Glomerular visceral epithelial cell (primary cell): ENCODE measurements around the gene BRICD5.

Experiments
- DNase-seq: peaks from one replicate; pipeline ENCODE4 v3.0.0-alpha.2; 2016; ENCODE audit errors: extremely low spot score

The BRICD5 gene

DNA sequence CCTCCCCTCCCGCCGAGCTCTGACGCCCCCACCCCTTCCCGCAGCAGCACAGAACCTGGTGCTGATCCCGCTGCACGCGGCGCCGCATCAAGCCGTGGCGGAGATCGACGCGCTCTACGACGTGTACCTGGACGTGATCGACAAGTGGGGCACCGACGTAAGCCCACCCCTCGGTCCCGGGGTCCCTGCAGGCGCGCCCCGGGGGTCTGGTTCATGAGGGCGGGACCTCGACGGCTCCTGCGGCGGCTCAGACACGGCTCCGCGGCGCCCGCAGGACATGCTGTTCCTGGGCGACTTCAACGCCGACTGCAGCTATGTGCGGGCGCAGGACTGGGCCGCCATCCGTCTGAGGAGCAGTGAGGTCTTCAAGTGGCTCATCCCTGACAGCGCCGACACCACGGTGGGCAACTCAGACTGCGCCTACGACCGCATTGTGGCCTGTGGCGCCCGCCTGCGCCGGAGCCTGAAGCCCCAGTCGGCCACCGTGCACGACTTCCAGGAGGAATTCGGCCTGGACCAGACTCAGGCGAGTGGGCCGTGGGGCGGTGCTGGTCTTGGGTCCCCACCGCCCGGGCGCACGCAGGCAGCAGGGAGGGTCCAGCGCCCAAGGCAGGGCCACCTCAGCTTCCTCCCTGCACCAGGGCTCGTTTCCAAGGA lies 27.0 kb upstream of the BRICD5 start:
- no peak for DNase-seq

DNA sequence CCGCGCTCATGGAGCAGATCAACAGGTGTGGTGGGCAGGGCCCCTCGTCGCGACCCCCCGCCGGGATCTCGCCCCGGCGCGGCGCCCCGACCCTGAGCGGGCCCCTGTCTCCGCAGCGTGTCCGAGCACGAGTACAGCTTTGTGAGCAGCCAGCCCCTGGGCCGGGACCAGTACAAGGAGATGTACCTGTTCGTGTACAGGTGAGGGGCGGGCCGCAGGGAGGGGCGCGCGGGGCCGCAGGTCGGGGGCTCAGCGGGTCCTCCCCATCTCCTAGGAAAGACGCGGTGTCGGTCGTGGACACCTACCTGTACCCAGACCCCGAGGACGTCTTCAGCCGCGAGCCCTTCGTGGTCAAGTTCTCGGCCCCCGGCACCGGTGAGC lies 26.4 kb upstream of the BRICD5 start:
- DNase-seq = no peak

DNA sequence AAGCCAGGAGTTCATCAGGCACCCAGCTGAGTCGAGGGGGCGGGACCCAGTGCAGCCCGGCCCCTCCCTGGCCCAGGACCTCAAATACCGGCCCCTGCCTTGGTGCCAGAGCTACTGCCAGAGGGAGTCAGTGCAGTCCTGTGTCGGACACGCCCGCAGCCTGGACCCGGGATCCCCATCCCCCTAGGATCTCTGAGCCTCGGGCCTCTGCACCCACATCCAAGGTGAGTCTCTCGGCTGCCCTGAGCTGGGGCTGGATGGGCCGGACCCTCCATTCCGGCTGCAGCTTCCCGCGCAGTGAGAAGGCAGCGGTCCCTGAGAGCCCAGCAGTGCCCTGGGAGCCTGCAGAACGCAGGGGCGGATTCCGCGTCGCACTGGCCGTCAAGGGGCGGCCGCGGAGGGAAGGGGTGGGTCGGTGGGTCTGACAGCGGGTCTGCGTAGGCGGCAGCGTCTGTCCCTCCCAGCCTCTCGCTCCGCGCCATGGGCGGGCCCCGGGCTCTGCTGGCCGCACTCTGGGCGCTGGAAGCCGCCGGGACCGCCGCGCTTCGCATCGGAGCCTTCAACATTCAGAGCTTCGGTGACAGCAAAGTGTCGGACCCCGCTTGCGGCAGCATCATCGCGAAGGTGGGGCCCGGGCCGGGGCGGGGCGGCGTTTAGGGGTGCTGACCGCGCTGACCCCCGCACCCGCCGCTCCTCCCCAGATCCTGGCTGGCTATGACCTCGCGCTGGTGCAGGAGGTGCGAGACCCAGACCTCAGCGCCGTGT lies 25.9 kb upstream of the BRICD5 start, which contains the start of gene DNASE1L2:
Gene DNASE1L2 (plus strand): TSS at position 108 of the 765 bp plus-strand sequence. CDS start 373 bp downstream, at position 481.
- DNase-seq = peak; percentile 26

DNA sequence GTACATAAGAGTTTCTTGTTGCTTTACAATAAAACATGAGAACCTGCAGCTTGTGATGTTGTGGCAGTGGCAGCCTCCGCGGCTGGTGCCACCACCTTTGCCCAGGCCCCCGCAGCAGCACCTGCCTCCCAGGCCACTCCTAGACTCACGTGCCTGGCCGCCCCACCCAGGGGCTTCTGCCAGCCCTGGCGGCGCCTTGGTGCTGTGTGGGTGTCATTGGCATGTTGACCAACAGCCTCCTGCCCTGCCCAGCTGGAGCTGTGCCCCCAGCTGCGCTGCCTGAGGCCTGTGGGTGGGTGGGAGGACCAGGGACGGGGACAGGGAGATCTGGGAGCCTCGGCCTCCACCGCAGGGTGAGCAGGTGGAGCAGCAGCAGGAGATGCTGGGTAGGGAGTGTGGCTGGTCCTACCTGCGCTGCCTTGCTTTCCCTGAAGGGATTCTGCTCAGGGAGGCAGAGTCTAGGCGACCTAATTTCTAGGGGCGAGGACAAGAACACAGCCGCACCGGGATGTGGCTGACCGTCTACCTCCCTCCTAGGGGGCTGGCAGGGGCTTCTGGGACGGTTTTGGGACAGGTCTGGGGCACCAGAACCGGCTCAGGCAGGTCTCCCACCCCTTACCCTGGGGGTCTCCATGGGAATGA lies 25.2 kb upstream of the BRICD5 start:
- DNase-seq = no peak

DNA sequence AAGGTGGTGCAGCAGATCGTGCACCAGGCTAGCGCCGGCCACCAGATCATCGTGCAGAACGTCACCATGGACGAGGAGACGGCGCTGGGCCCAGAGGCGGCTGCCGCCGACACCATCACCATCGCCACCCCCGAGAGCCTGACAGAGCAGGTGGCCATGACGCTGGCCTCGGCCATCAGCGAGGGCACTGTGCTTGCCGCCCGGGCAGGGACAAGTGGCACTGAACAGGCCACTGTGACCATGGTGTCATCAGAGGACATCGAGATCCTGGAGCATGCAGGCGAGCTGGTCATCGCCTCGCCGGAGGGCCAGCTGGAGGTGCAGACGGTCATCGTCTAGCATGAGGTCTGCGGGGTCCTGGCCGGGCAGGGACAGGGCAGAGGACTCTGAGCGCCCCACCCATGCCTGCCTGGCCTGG lies 24.6 kb upstream of the BRICD5 start:
- DNase-seq = no peak

DNA sequence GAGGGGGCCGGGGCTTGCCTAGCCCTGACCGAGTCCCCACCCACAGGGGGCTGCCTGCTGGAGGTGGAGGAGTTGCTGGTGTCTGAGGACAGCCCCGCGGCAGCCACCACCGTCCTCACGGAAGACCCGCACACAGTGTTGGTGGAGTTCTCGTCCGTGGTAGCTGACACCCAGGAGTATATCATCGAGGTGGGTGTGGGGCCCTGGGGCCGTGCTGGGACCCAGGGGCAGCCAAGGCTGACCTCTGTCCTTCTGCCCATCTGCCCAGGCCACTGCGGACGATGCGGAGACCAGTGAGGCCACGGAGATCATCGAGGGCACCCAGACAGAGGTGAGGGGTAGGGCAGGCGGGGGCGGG lies 24.1 kb upstream of the BRICD5 start:
- no peak for DNase-seq

DNA sequence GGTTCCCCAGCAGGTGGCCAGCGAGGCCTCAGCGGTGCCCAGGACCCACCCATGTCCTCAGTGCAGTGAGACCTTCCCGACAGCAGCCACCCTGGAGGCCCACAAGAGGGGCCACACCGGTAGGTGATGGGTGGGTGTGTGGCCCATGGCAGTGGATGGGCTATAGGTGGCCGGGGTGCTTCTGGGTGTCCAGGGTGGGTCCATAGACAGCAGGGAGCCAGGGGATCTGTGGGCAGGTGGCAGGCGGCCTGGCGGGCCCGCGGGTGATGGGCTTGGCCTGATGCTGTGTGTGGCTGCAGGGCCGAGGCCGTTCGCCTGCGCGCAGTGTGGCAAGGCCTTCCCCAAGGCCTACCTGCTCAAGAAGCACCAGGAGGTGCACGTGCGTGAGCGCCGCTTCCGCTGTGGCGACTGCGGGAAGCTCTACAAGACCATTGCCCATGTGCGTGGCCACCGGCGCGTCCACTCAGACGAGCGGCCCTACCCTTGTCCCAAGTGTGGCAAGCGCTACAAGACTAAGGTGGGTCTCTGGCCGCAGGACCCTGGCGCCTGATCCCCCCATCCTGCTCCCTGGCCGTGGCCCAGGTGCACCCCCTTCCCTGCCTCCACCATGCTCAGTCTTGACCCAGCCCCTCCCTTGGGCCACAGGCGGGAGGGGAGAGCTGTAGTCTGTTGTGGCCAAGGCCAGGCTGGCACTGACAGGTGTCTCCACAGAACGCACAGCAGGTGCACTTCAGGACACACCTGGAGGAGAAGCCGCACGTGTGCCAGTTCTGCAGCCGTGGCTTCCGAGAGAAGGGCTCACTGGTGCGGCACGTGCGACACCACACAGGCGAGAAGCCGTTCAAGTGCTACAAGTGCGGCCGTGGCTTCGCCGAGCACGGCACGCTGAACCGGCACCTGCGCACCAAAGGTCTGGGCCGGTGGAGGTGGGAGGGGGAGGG lies 23.5 kb upstream of the BRICD5 start:
- no peak for DNase-seq

DNA sequence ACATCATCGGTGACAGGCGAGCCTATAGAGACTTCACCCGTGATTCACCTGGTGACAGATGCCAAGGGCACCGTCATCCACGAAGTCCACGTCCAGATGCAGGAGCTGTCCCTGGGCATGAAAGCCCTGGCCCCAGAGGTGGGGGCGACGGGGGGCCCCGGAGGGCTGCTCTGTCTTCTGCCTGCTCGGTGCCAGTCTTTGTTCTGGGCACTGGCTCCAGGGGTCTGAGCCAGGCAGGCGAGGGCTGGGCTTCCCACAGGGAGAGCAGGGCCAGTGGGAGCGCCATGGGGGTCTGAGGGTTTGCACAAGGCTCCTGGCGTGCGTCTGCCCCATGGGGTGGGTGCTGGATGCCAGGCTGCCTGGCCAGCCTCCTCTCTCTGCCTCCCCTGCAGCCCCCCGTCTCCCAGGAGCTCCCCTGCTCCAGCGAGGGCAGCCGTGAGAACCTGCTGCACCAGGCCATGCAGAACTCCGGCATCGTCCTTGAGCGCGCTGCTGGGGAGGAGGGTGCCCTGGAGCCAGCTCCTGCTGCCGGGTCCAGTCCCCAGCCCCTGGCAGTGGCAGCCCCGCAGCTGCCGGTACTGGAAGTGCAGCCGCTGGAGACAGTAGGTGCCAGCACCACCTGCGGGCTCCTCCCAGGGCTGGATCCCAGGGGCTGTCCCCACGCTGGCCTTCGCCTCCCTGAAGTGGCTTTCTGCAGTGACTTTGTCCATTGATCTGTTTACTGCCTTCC lies 22.5 kb upstream of the BRICD5 start:
- no peak for DNase-seq

DNA sequence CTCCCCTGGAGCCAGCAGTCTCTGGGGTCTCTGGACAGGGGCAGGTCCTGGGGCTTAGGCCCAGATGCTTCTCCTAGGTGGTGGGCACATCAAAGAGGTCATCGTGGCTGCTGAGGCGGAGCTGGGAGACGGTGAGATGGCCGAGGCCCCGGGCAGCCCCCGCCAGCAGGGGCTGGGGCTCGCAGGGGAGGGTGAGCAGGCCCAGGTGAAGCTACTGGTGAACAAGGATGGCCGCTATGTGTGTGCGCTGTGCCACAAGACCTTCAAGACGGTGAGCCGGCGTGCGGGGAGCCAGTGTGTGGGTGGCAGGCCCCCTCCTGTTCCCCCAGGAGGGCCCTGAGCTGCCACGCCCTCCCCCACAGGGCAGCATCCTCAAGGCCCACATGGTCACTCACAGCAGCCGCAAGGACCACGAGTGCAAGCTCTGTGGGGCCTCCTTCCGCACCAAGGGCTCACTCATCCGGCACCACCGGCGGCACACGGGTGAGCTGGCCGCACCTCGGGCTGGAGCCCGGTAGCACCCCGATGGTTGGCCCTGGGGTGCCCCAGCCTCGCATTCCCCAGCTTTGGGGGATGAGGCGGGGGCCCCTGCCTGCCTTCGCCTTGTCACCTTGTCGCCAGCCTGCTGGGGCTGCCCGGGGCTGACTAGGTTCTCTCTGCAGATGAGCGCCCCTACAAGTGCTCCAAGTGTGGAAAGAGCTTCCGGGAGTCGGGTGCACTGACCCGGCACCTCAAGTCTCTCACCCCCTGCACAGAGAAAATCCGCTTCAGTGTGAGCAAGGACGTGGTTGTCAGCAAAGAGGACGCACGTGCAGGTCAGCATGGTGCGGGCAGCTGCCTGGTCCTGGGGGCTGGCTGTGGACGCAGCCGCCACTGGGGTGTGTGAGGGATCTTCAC lies 21.7 kb upstream of the BRICD5 start:
- DNase-seq = no peak

DNA sequence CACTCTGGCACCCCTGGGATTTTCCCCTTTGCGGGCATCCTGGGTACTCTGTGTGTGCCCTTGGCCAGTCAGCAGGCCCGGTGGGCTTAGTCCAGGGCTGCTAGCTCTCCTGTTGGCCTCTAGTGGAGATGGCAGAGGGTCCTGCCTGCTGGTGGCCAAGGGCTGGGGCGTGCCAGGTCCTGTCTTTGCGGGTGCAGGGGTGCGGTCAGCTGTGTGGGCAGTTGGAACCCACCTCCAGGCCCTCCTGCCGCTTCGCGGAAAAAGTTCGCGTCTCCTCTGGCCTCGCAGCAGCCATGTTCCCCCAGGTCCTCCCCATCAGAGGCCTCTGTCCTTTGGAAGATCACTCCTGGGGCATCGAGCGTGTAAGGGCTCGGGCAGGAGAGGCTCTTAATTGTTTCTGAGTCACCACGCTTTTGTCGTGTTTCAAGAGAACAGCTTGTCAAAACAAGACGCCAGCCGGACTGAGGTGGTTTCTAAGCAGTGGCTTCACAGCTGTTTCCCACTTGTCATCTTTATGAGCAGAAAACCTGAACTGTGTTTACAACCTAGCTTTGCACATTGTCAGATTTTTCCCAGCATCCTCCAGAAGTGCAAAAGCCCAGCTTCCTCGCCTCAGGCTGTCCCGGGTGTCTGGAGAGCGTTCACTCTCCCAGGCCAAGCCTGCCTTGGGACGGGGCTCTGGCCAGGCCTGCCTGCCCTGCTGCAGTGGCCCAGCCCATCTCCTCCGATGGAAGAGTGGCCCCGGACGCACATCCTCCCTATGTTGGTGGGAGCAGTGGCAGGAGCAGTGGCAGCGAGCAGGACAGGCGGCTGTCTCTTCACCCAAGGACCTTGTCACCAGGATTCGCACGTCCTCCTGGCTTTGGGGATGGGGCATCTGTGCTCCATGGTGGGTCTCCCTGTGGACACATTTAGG lies 20.6 kb upstream of the BRICD5 start:
- DNase-seq = no peak

DNA sequence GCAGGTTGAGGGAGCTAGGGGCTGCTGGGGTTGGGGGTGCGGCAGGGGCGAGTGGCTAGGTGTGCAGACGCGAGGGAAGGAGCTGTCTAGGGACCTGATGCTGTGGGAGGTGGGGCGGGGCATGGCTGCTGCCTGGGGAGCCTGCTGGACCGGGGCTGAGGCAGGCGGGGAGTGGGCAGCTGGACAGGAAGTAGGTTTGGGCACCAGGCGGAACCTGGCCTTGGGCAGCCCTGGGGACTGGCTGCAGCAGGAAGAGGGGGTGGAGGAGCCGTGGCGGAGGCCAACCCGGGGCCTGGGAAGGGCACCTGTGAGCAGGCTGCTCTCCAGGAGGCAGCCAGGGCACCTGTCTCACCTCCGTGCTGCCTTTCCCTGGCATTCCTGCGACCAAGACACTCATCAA lies 19.7 kb upstream of the BRICD5 start:
- DNase-seq = no peak

DNA sequence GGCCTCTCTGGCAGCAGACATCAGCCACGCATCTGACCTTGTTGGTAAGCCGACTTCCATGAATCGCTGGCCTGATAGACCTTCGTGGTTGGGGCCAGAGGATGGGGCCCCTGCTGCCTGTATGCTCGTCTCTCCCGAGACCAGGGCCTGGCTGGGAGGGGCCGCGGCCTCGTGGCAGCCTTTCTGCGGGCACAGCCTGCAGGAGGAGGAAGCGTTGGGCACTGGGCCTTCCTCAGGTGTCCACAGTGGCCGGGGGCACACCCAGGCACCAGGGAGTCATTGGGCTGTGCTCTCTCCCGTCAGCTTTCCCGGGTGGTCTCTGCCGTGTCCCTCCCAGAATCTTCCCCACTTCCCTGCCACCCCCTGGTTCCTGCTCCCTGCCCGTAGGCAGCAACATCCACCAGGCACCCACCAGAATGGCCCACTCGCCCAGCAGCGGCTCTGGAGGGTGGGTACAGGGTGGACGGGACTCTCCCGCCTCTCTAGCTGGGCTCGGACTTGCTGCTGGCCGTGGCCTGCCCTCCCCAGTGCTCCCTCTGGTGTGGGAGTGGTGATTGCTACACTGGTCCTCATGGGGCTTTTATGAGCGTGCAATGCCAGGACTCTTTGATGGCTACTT lies 19.1 kb upstream of the BRICD5 start:
- DNase-seq = no peak

DNA sequence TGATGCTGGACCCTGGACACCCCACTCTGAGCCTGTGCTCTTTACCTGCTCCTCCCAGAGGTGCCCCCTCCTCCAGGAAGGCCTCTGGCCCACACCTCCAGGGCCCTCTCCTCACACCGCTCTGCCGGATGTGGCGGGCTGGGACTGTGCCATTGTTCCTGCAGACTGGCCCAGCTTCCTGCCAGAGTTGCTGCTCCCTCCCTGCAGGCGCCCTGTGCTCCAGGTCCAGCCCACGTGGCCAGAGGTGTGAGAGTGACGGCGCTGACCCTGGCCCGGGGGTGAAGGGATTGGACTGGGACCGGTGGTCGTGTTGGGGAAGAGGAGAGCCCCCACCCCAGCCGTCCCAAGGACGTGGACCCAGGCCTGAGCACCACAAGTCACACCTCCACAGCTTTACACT lies 18.4 kb upstream of the BRICD5 start:
- DNase-seq = no peak

DNA sequence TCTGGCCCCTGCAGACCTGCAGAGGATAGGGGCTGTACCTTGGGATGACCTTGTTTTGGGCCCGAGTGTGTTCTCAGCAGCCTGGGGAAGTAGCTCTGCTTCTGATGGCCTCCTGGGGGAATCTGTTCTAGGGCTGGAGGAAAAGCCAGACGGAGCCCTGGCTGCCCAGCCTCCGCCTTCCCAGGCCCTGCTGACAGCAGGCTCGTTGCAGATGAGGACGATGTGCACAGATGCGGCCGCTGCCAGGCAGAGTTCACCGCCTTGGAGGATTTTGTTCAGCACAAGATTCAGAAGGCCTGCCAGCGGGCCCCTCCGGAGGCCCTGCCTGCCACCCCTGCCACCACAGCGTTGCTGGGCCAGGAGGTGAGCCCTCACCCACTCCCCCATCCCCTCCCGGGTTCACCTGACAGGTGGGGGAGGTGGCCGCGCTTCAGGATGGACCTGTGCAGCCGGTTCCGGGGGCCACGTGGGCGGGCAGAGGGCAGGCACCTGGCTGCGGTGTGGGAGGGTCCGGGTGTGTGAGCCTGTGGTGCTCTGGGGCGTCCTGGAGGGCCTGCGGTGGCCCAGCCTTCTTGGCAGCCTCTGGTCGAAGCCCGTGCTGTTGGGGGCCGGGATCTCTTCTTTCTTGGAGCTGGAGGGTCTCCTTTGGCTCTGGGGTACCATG lies 17.6 kb upstream of the BRICD5 start:
- DNase-seq = no peak

DNA sequence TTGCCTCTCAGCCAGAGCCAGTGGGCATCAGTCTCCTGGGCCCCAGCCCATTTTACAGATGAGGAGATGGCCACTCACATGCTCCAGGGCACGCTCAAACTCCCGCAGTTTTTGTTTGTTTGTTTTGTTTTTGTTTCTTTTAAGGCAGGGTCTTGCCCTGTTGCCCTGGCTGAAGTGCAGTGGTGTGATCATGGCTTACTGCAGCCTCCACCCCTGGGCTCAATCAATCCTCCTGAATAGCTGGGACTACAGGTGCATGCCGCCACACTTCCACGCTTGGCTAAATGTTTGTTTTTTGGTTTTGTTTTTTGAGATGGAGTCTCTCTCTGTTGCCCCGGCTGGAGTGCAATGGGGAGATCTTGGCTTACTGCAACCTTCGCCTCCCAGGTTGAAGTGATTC lies 16.3 kb upstream of the BRICD5 start:
- DNase-seq = no peak

DNA sequence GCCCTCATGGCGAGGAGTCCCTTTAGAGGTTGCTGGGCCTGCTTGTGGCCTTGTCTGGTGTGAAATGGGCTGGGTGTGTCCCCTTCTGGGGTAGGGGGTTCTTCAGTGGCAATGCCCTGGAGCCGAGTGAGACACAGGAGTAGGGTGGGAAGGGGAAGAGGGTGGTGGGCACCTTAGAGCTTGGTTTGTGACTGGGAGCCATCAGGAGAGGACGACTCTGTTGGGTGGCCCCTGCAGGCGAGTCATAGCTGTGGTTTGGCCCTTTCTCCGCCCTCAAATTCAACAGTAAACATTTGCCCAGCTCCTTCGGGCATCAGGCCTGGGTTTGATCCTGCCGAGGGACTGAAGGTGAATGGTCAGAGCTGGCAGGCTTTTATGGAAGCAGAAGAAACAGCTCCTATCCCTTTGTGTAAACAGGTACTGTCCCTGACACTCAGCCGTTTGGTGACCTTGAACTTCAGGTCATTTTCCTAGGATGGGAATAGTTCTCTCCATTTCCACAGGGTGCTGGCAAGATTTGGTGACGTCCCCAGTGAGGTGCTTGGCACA lies 15.7 kb upstream of the BRICD5 start:
- peak; percentile 40 for DNase-seq

DNA sequence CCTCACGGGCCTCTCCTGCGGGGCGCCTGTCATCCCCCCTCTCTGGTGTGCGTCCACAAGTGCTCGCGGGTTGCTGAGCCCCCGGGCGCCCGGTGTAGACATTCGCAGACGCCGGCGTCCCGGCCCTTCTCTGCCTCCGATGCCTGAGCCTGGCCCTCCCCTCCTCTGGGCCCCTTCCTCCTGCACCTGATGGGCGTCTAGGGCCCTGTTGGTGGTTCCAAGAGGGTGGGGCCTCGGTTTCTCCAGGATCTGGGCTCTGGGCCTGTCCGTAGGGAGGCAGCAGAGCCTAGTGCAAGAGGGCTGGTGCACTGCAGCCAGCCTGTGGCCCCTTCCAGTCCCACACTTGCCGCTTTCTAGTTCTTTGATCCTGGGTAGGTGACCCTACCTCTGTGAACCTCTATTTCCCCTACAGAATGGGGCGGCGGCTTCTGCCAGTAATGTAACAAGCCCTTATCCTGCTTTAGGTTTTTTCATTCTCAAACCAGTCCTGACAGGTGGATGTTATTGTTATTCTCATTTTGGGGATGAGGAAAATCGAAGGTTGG lies 13.4 kb upstream of the BRICD5 start:
- DNase-seq = peak; percentile 45
